ENCODE data around the gene DNAAF5. TPM values are rescaled to one million over a fixed set of nuclear protein-coding genes. Genes with fewer than 3 reads are reported as not detected.

DNAAF5 gene
- total RNA-seq, 1 donor from 2014 or later, result 45.6 TPM

DNA sequence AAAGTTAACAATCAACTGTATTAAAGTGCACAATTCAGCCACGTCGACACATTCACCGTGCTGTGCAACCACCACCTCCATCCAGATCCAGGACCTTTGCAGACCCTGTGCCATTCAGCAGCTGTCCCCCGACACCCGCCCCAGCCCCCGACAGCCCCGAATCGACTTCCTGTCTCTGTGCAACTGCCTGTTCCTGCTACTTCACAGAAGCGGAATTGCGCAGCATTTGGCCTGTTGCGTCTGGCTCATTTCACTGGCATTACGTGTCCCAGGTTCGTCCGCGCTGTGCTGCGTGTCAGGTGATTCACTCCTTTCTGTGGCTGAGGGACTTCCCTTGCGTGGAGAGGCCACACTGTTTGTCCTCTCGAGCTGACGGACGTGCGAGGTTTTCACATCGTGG is 33.2 kb upstream of the DNAAF5 start:
- no peaks in the 10 kb centered on the region for H3K4me1 Mint-ChIP-seq (ENCODE audit: unreplicated experiment)
- TF ChIP-seq, protein P1, sequence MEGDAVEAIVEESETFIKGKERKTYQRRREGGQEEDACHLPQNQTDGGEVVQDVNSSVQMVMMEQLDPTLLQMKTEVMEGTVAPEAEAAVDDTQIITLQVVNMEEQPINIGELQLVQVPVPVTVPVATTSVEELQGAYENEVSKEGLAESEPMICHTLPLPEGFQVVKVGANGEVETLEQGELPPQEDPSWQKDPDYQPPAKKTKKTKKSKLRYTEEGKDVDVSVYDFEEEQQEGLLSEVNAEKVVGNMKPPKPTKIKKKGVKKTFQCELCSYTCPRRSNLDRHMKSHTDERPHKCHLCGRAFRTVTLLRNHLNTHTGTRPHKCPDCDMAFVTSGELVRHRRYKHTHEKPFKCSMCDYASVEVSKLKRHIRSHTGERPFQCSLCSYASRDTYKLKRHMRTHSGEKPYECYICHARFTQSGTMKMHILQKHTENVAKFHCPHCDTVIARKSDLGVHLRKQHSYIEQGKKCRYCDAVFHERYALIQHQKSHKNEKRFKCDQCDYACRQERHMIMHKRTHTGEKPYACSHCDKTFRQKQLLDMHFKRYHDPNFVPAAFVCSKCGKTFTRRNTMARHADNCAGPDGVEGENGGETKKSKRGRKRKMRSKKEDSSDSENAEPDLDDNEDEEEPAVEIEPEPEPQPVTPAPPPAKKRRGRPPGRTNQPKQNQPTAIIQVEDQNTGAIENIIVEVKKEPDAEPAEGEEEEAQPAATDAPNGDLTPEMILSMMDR (conservative IDR thresholded peaks at IDR 0.05), result no peak
- peaks cover 23% of the 10 kb centered on the region for H3K36me3 Mint-ChIP-seq
- no peak overlapping the region for H3K27ac Mint-ChIP-seq
- H3K27me3 Mint-ChIP-seq, result no peaks in the 10 kb centered on the region
- DNase-seq (ENCODE audit: extremely low spot score, unreplicated experiment), result no peak
- peaks cover 6% of the 10 kb centered on the region for H3K9me3 Mint-ChIP-seq
- no peak overlapping the region for H3K4me3 Mint-ChIP-seq

DNA sequence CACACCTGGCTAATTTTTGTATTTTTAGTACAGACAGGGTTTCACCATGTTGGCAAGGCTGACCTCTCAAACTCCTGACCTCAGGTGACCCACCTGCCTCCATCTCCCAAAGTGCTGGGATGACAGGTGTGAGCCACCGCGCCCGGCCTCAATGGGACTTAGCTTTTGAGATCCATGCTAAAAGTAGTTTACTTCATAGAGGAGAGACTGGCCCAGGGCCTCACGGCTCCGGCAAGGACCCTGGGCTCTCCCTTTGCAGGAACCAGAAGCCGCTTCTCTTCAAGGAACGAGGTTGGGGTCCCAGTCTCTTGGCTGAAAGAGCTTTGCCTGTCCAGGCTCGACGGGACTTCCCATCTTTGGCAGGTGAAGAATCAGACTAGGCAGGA is 30.1 kb upstream of the DNAAF5 start:
- DNase-seq (ENCODE audit: extremely low spot score, unreplicated experiment), result no peak
- no peaks in the 10 kb centered on the region for H3K9me3 Mint-ChIP-seq
- H3K36me3 Mint-ChIP-seq, result peaks cover 17% of the 10 kb centered on the region
- H3K4me1 Mint-ChIP-seq (ENCODE audit: unreplicated experiment), result peaks cover 10% of the 10 kb centered on the region
- H3K27ac Mint-ChIP-seq, result no peak overlapping the region
- TF ChIP-seq, protein P1 (conservative IDR thresholded peaks at IDR 0.05), result no peak
- no peak overlapping the region for H3K4me3 Mint-ChIP-seq
- no peaks in the 10 kb centered on the region for H3K27me3 Mint-ChIP-seq

DNA sequence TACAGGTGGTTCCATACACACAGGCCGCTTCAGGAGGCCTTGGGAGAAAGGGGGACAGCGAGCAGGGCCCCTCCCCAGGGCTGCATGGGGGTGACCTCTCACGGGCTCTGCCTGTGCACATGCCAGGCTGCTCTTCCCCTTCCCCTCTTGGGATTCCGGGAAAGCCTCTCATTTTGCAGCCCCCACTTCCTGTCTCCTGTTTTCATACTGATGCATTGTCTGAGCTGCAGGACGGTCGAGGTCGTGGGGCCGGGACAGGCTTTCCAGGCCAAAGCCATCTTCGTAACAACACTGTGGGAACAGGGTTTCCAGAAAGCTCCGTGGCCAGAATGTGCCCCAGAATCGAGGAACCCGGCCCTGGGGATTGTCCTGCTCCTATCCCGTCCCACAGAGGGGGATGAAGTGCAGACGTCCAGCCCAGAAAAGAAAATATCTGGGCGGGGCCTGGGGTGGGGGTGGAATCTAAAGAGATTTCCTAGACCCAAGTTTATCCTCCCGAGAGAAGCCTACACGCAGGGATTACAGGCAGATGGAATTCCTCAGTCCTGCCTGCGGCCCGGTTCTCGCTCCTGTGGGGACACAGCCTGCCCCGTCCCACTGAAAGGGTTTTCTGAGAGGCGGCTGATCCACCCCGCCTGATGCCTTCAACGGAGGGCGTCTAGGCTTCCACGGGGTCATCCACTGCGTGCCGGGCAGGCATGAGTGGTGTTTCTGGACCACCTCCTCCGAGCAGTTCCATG is 29.5 kb upstream of the DNAAF5 start:
- peaks cover 17% of the 10 kb centered on the region for H3K36me3 Mint-ChIP-seq
- H3K9me3 Mint-ChIP-seq, result no peaks in the 10 kb centered on the region
- H3K27ac Mint-ChIP-seq, result no peak overlapping the region
- H3K4me1 Mint-ChIP-seq (ENCODE audit: unreplicated experiment), result peaks cover 10% of the 10 kb centered on the region
- no peaks in the 10 kb centered on the region for H3K27me3 Mint-ChIP-seq
- no peak overlapping the region for H3K4me3 Mint-ChIP-seq
- no peak for DNase-seq (ENCODE audit: extremely low spot score, unreplicated experiment)
- TF ChIP-seq, protein P1 (conservative IDR thresholded peaks at IDR 0.05), result no peak

DNA sequence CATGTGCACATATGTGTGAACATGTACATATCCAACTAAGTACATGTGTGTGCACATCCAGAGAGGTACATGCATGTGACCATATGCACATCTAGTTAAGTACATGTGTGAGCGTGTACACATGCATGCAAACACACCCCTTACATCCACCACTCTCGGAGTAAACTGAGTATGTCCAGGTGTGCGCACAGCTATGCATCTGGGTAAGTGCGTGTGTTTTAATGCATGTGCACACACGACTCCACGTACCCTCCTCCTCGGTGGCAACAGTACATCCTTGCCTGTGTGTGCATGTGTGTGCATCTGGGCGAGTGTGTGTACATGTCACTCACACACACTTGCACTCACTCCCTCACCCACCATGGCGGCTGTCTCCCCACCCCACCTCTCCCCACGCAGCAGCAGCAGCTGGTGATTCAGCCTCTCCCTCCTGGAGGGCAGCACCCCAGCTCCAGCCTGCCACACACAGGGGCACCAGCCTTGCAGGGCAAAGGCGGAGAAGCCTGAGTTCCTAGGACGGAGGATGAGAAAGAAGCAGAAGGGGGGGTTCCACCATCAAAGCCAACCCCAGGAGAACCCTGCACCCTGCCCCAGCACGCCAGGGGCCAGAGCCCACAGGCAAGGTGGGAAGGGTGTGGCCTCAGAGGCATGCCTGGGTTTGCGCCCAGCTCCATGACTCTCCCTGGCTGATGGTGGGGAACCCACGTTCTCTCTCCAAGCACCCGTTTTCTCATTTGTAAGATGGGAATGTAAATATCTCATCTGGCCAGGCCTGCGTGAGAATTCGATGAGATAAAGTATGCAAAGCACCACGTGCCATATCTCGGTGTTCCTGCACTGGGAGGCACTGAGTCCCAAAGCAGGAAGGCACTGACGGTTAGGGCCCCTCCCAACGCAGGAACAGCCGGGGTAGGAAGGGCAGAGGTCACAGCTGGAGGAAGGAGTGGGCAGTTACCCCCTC is 27.7 kb upstream of the DNAAF5 start:
- TF ChIP-seq, protein P1 (conservative IDR thresholded peaks at IDR 0.05), result no peak
- Mint-ChIP-seq H3K4me1 (ENCODE audit: unreplicated experiment) (peaks cover 10% of the 10 kb centered on the region), H3K4me3 (no peak overlapping the region), H3K27ac (no peak overlapping the region), H3K27me3 (no peaks in the 10 kb centered on the region), H3K9me3 (no peaks in the 10 kb centered on the region), H3K36me3 (peaks cover 18% of the 10 kb centered on the region)
- DNase-seq (ENCODE audit: extremely low spot score, unreplicated experiment), result no peak

DNA sequence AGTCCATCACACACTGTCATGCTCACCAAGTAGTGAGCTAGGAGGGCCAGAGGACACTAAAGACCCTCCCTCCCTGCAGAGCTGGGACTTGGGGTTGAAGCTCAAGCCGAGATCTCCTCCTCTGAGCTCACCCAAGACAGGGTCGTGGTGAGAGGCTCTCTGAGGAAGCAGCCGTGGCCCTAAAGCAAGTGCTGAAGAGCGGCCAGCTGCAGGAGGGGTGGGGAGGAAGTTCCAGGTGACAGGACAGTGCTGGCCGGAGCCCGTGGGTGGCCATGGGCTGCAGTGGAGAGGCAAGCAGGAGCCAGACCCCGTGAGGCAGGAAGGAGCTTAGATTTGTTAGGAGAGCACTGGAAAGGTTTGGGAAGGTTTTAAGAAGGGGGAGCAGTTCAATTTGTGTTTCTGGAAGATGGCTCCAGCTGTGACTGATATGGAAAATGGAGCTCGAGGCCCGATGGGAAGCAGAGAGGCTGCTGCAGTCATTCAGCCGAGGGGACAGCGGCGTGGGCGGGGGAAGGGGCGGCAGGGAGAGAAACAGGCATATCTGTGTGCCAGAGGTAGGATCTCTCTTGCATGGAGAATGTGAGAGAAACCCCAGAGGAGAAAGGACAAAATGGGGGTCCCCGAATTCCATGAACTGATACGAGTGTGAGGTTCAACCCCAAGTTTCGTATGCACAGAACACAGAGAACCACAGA is 26.9 kb upstream of the DNAAF5 start:
- TF ChIP-seq, protein P1 (conservative IDR thresholded peaks at IDR 0.05), result no peak
- Mint-ChIP-seq H3K4me1 (ENCODE audit: unreplicated experiment) (peaks cover 10% of the 10 kb centered on the region), H3K27me3 (no peaks in the 10 kb centered on the region), H3K9me3 (no peaks in the 10 kb centered on the region), H3K4me3 (no peak overlapping the region), H3K36me3 (peaks cover 22% of the 10 kb centered on the region), H3K27ac (no peak overlapping the region)
- DNase-seq (ENCODE audit: extremely low spot score, unreplicated experiment), result no peak

Measured in type B pancreatic cell (in vitro differentiated cells).